DMS79 (cell line): ENCODE results near the gene TSPAN13.

Experiments
- DNase-seq: peaks from one replicate; lab custom pipeline; 2025; lab: John Stamatoyannopoulos, UW

Gene TSPAN13

DNA sequence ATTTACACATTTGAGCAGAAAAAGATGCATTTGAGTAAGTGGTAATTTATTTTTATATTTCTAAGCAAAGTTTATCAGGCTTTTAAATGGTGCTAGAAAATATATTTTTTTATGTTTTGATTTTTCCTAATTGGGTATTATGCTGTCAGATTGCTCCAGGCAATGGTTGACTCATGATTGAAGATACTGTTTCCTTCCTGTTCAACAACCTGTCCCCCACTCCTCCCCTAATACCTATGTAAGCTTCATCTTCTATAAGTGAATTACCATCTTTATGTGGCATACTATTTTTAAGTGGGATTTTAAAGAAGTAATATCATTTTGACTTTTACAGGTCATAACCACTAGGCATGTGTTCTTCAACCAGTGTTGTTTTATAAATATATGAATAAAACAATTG lies 21.4 kb downstream of the TSPAN13 start:
- DNase-seq = no peak

DNA sequence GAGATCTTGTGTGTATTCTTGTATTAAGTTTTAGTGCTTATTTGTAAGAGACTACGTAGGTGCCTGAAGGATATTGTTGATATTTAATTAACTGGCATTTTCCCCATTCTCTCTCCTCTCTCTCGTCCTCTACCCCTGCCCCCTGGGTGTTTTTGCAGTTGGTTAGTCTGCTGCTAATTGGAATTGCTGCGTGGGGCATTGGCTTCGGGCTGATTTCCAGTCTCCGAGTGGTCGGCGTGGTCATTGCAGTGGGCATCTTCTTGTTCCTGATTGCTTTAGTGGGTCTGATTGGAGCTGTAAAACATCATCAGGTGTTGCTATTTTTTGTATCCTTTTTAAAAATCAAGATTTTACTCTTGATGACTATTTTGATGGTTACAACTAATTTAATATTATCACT lies 22.5 kb downstream of the TSPAN13 start:
- DNase-seq = no peak

DNA sequence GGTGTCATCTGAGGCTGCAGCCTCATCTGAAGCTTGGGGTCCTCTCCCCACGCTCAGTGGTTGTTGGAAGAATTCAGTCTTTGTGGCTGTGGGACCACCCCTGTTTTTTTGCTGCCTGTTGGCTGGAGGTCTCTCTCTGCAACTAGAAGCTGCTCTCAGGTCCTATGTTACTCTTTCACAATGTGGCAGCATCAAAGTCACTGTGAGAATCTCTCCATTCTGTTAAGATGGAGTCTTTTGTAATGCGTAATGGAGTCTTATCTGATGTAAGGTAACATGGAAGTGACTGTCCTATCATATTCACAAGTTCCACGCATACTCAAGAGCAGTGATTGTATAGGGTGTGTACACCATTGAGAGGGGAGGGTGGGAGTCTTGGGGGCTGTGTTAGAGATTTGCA lies 24.9 kb downstream of the TSPAN13 start:
- no peak for DNase-seq

DNA sequence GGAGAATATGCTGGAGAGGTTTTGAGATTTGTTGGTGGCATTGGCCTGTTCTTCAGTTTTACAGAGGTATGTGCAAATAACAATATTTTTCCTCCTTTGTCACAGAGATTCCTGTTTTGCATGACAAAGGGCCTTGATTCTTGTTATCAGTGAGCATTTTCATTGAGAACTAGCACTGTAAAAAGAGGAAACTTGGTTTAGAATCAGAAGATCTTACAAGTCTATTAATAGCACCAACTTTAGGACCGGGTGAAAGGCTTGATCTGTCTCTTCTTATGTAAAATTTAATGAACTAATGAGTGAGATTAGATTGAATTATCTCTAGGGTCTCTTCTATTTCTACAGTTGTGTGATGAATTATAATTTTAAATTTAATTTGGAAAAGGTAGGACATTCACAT lies 25.5 kb downstream of the TSPAN13 start:
- no peak for DNase-seq

DNA sequence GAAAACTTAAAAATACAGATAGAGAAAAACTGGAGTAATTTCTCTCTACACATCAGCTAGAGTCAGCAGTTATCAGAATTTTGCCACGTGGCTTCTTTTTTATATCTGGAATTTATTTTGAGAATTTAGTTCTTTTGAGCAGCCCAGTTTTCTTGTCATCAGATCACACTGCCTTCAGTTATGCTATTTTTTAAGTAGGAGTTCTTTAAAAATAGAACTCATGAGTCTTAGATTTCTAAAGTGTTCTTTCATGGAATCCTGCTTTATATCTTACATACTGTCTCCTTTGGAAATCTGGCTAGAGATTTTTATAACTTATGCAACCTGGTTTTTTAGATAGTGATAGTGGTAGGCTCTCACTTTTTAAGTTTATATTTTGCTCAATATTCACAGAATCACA lies 27.0 kb downstream of the TSPAN13 start:
- no peak for DNase-seq

DNA sequence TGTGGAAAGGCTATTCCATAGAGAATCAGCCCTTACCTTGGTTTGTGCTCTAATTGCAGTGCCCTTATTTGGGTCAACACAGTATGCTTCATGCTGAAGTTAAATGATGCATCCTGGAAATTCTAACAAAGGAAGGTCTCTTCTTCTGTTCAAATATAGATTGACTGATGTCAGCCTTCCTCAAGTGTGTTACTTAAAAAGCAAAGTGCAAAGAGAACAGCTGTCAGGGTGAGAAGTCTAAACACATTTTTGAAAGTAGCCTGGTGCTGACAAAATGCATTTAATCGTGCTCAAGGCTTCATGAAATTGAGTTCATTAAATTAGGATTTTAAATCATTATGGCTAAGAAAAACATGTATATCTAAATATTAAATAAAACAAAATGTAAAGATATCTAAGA lies 31.8 kb downstream of the TSPAN13 start:
- DNase-seq = no peak

DNA sequence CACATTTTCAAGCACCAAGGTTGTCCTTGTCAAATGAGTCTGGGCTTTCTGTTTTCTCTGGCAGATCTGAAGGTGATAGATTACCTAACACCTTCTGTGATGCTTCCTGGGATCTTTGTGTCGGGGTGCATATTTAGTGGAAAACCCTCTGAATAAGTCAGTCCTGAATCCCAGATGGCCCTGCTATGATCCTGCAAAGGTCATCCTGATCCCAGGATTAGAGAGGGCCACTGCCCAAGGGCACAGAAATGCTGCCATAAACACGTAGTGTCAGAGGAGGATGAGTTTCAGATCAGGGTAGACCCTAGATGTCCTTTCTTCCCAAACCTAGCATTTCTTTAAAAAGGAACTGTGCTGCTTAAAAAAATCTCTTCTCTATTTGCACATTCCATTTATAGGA lies 32.3 kb downstream of the TSPAN13 start:
- DNase-seq = no peak

DNA sequence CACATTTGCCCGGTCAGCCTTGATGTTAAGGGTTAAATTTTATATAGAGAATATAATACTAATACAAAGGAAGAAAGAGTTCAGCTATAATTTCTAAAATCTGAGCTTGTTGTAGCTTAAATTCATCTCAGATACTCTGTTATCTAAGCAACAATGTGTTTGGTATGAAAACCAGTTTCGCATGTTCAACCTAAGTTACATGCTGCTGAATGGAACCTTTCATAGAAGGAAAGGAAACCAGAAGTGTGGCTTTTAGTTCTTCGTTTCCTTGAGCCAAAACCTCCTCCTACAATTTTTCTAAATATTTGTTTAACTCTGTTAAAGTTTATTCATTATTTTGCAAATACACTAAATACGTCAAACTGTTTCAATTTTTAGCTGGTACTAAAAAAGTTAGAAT lies 32.7 kb downstream of the TSPAN13 start:
- no peak for DNase-seq

DNA sequence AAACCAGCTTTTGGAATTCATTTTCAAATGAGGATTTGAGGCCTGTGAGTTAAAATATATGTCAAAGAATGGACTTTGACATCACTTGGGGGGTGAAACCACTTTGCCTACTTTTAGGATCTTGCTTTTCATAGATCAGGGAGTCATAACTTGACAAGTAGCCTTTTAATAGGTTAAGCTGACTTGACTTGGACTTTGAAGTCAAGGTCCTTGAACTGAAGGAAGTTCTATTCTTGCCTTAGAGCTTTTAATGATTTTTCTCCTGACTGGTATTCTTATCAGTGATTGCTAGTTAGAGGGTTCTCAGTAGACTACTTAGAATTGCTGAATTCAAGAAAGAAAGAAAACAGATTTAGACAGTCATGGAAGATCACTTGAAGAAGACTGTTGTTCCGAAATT lies 33.6 kb downstream of the TSPAN13 start:
- DNase-seq = no peak

DNA sequence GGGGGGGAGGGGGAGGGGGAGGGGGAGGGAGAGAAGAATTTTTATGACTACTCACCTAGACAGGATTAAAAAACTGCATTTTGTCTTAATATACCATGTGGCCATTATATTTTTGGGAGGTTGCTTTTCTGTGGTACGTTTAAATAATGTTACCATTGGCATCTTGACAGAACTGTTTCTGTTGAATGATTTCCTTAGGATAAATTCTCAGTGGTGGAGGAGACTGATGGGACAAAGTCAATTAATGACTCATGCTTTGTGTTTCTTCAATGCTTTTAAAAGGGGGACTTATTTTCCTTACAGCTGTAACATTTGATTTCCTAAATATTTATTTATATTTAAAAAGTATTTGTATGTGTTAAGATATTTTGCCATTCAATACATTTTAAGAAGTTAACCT lies 37.5 kb downstream of the TSPAN13 start:
- DNase-seq = no peak

DNA sequence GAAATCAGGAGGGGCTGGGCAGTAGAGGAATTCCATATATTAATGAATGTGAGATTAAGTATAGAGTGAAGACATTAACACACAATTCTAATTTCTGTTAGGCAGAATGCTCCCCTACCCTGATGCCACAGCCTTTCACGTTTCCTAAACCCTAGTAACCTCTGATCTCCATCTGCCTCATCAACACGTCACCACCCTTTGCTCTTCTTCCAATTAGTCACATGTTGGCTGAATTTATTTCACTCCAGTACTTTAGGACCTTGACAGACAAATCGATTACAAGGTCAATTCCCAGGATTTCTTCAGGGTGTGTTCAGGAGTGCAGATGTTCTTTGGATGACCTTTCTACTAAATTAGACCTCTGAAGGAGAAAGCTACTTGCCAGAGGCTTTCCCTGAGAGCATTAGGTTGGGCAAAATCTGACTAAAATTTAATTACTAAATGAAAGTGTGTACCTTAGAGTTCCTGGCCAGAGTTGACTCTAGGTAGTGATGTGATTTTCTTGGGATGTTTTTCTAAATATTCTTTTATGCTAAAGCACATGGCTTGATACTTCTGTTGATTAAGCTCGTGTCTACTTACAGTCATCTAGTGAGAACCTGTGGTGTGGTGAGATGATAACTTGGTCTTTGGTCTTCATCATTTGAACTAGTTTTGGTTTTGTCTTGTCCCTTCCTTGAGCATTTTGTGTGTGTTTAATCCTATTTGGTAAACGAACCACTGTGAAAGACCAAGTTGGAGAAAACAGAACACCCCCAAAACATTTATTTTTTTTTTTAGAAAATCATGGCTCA lies 38.5 kb downstream of the TSPAN13 start:
- no peak for DNase-seq

DNA sequence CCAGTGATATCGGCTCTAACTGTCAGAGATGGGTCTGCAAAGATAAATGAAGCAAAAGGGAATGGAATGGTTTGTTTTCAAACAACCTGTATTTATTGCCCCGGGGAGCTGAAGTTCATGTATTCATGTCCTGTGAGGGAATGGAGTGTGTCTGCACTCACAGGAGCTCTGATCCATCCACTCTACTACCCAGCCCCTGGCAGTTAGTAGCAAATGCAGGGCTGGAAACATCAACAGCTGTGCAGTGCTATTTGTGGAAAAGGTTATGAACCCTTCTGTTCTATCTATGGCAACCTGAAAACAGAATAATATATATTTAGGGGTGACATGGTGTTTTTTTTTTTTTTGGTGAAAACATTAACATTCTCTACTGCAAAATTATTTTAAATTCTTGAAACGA lies 41.4 kb downstream of the TSPAN13 start:
- DNase-seq = no peak

DNA sequence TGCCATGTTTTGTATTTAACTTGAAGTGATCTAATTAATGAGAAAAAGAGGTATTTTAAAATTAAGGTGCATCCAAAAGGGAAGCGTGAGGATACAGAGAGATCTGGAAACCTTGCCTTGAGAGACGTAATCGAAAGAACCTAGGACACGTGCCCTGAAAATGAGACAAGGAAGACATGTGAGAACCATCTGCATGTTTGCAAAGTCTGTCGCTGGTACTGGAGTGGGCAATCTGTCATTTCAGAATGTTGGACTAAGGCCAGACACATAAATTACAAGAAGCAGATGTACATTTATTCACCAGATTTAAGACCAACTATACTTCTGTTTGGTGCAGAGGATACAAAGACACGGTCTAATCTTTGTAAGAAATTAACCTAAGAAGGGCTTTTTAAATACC lies 42.1 kb downstream of the TSPAN13 start:
- no peak for DNase-seq

DNA sequence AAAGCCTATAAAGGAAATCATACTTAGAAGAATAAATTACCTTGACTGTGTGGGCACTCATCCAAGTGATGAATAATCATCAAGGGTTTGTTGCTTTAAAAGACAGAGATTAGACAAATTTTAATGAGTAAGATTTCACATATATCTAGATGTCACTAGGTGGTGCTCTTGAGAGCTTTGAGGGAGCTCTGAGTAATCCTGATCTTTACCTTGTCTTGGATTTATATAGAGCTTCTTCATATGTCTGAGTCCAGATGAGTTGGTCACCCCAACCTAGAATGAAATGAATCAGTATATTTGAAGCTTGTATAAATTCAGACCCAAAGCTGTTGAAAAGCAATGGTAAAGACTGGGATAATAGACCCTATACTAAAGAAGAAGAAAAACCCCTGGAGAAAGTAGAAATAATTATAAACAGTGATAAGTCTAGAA lies 47.6 kb downstream of the TSPAN13 start:
- no peak for DNase-seq

DNA sequence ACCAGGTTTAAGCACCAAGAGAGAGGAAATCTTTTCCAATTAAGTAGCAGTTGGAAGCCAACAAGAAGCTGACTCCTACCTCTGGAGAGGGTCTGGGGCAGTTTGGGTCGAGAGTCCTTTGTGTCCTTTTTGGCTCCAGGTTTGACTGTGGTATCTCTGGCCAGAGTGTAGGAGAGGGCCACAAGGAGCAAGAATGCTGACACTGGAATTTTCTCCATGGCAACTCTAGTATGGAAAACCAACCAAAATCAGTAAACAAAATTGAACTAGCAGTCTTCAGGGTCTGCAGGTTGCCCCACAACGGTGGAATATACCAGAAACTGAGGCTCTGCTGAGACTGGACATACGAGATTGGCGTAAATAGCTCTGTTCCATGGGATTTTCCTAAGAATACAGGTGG lies 48.0 kb downstream of the TSPAN13 start:
- DNase-seq = no peak

DNA sequence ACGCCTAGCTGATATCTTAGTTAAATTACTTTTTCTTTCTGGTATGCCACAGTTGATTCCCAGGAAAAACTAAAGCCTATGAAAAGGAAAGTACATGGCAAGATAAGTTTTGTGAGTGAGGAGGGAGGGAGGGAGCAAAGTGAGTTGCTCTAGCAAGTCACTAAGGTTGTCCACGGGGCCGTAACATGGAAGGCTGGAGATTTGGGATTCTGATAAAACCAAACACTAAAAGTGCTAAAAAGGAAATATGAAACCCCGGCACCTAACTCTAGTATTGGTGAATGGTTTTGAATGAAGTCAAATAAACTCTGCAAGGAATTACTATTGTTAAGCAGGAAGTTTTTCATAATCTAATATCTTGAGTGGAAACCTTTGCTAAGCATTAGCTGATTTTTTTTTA lies 49.6 kb downstream of the TSPAN13 start:
- no peak for DNase-seq

DNA sequence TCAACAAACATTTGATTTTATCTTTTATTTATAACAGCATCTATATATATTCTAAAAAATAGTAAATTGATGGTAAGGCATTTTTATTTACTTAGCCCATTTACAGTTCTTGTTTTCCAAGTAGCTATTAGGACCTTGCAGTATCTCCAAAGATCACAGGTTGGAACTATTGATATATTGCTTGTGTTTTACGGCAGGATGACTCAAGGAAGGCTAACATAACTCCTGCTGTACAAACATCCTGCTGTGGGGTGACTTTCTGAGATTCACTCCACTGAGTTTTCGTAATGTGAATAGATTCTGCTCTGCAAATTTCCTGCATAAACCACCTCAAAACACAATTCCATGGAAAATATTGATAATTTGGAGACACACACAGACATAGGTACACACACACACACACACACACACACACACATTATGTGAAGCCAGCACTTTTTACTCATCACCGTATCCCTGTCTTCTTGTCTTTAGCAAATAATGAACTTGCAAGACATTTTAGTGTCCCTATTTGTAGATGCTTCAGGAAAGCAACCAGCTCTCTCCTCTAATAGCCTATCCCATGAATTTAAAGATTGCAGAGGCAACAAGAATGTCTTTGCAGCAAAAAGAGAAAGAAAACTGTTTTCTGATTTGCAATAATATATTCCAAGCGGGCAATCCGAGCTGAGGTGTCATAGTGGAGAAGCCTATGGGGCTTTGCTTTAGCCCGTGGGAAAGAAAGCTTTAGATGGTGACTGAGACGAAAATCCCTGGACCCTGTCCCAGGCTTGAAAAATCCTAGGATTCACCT lies 50.5 kb downstream of the TSPAN13 start:
- DNase-seq = no peak

DNA sequence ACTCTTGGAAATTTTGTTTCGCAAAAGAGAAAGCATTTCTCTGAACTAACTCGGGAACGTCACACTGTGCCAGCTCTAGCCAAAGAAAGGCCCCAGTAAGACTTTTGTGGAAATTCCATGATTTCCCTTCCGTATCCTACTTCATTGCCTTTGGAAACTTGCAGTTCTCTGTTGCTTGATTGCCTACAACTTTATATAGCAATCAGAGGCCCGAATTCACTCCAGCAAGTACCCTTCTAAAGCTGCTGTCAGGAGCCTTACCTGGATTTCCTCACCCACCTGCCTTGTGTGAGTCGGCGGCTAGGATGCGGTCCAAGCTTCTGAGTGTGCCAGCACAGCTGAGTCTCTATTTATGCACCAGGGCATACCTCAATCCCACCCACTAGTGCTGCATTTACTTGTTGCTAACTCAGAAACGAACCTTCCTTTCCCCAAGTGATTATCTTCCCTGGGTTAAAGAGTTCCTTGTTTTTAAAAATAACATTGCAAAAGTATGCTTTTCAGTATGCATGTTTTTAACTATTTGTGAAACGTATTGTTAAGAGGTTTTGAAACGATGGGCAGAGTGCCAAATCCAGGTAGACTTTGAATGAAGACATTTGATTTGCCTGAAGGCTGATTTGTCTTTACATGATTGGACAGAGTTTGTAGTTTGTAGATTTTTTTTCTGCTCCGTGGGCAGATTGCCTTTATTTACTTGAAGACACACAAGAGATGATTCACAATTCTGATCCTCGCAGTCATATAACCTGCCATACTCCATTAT lies 51.3 kb downstream of the TSPAN13 start, which contains the start of gene AGR2:
Gene AGR2, minus strand, starts transcription at position 326 of the 766 bp plus-strand sequence. CDS start 3,203 bp downstream, outside the sequence.
- no peak for DNase-seq

DNA sequence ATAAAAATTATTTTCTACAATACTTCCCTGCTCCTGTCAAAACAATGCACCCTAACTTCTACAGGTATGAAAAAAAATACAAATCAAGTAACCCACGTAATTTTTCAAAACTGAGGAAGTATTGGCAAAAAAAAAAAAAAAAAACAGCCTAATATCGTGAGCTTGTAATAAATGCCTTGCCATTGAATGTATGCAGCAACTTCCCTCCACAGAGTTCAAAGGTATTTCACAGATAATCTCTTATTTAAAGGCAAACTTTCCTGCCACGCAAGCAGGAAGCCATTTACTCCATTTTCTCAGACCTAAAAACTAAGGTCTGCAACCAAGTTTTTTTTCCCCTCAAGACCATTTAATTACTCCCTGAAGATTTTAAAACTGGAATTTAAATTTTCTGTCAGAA lies 51.9 kb downstream of the TSPAN13 start:
- no peak for DNase-seq

DNA sequence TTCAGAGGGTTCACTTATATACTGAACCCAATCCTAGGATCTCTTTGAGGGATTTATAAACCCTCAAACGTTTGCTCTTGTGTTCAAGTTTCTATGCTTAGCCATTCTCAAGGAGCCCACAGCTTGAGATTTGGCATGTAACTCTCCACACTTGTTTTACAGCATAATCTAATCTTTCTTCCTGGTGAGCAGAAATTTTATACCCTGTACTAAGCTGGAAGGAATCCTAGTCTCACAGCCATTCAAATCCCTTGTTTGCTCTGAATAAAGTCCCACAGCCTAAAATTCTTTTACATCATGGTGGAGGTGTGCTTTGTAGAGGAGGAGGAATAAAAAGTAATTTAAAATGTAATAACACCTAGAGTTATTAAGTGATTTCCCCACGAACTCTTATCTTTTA lies 56.6 kb downstream of the TSPAN13 start:
- DNase-seq = no peak

DNA sequence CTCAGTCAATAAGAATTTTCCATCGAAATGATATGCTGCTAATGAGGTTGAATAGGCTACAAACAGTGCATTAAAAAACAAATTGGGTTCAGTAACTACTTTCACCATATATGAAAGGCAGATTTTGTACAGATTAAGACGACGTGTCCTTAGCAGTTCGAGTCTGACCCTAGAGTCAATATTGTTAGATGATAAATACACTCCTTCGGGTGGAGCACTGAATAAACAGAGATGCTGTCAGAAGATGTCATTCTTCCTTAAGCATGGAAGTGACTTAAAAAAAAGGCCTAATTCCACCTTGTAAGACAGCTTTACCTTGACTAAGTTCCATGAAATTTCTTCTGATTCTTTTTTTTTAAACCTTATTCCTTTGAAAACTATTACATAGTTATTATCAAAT lies 57.0 kb downstream of the TSPAN13 start:
- DNase-seq = no peak

DNA sequence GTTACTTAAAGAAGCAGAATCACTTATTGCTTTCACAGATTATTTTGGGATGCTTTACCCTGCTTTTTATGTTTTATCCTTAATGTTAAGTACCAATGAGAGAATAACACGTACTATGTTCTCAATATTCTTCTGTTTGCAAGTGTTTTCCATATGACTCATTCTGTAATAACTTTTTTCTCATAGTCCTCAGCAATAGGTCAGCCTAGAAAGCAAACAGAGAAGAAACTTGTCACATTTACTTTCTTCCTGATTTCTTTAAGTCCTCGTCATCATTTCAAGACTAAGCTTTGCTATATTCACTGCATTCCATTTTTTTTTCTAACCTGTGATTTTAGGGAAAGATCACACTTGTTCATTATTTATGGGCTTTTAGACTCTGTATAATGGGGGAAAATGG lies 58.0 kb downstream of the TSPAN13 start:
- DNase-seq = no peak
